ENCODE results near the gene CHKB.
"Not testable (repeated sequence)": the region's sequence is repeated elsewhere in the genome, so short reads cannot be mapped to it uniquely, and the experiment has no call there.

The CHKB gene

DNA sequence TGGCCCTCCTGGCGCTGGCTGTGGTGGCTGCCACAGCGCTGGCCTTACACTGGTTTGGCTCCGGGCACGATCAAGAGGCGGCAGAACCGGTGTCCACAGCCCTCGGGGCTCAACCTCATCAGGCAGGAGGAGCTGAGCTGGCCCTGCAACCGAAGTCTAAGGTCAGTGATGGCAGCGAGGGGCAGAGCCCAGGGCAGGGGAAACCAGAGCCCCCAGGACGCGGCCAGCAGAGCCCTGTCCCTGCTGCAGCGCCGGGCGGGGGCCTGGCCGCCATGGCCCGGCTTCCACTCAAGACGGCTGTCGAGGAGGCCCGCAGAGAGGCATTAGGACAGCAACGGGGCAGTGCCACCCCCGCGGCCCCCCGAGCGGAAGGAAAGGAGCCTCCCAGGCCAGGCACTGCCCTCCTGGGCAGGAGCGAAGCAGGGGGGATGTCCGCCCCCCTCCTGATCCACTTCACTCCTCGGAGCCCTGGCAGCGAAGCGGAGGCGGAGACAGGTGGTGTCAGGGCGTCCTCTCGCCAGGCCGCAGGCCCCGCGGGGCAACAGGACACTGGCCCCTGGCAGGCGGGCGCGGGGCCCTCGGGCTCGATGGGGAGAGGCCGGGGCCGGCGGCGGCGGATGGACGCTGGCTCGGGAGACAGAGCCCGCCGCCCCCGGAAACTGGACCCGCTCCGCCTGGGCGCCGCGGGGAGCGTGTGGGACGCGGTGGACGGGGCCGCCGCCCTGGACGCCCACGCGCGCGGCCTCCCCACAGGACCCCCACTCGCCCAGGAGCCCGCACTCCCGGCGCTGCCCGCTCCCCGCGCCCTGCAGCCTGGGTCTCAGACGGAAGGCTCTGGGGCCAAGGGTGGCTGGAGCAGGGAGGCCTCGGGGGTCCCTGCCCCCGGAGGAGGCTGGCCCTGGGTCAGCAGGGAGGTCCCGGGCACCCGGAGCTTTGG is 36.1 kb downstream of the CHKB start:
- no peak for DNase-seq

DNA sequence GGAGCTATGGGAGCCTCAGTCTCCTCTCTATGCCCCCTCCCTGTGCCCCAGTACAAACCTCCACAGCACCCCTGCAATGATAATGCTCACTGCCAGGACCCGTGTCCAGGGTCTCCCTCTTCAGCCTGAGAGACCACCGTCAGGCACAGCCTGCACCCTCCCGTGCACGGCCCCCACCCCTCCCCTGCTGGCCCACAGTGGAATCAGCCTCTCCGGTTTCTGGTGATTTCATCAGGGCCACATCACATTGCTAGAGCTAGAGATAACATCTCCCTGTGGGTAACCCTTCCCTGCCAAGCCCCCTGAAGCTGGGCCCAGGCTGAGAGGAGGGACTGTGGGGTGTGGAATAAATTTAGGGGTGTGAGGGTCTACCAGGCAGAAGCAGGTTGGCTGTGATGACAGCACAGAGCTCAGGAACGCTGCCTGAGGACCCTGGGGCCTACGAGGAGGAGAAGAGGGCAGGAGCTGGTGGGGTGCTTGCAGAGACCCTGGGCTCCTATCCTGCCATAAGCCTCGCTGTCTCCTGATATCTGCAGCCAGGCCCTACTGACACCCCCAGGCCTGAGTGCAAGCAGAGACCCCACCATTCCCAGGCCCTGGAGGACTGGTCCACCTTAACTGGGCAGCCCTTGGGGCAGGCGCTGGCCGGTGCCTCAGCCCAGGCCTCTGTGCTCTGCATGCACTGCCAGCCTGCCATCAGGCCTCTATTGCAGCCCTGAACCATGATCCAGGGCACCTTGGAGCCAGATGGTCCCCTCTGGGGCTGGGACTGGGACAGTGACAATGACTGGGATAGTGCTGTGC is 36.9 kb downstream of the CHKB start, which contains the start of gene KLHDC7B:
Gene KLHDC7B, plus strand, starts transcription at position 378 of the 804 bp plus-strand sequence. Its CDS starts 345 bp downstream, at position 723.
- DNase-seq = no peak

DNA sequence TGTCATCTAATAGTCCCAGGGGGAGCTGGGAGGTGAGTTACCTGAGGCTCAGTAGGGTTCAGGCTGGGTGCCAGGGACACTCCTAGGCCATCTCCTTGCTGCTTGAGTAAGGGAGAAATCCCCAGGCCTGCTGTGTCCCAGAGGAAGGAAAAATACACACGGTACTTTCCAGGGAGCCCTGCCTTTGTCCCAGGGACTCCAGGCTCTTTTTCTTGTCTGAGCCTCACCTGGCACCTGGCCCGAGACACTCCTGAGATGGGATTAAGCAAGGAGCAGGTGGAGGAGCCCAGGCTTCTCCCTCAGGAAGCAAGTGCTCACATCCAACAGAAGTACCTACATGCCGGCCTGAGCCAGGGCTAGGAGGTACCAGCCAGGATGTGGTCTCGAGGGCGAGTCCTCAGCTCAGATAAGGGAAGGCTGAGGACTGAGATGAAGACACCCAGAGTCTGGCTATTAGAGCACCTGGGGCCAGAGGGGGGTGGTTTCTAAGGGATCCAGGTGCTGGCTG is 37.8 kb downstream of the CHKB start:
- DNase-seq = no peak

DNA sequence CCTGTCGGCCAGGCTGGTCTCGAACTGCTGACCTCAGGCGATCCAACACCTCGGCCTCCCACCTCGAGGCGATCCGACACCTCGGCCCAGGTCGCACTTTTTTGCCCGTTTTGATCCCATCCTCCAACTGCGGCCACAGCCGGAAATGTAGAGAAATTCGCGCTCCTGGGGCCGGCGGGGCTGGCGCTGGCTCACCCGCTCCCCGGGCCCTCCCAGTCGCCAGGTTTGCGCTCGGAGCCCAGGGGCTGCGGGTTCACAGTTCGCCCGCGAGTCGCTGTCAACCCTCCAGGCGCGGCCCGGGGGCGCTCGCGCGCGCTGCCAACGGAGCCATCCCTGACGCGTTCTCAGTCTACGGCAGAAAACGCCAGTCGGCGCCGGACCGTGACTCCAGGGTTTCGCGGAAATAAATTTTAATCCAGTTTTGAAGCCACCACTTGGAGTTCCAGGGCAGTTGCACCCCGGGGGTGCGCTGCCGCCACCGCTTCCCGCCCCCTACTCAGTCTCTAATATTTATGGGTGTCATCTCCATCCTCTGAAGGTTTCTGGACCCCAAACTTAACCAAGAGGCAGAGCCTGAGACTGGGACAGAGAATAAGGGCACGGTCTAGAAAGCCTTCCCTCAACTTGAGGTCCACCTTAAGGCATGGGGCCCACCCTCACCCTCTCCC is 38.4 kb downstream of the CHKB start:
- peak; percentile 38 for DNase-seq

DNA sequence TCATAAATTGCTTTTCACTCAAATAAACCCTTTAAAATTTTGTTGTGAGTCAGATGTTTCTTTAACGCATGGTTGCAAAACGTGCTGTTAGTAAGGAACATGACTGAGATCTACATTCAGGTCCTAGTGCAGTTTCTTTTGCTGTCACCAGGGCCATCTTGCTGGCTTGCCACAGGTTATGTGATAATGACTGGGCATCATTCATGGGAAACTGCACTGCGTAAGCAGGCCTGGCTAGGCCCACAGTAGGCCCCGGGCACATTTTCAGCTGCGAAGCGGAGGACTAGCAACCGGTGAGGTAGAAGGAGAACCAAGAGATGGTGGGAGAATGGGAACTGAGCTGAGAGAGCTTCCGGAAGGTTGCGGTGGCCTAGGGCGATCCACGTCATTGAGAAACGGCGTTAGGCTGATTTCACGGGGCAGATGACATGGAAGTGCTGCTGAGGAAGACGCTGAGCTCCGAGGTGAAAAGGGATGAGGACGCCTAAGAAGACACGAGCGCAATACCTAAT is 40.2 kb downstream of the CHKB start:
- DNase-seq = no peak

DNA sequence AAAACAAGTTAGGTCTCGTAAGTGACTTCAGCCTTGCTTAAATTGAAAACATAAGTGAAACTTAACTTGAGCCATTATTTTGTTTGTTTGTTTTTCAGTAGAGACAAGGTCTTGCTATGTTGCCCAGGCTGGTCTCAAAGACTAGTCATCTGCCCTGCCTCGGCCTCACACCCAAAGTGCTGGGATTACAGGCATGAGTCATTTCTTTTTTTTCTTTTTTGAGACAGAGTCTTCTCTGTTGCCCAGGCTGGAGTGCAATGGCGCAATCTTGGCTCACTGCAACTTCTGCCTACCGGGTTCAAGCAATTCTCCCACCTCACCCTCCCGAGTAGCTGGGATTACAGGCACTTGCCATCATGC is 41.0 kb downstream of the CHKB start:
- DNase-seq = not testable (repeated sequence)

DNA sequence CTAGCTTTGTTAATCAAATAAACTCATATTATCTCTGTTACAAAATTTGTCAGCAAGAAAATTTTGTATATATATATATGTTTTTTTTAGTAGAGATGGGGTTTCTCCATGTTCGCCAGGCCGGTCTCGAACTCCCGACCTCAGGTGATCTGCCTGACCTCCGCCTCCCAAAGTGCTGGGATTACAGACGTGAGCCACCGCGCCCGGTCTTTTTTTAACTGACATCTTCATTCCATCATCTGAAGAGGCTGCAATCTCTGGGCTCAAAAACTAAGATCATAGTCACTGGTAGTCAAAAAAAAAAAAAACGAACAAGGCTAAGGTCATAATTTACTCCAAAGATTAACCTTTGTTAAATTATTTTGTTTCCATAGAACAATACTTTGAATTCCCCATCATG is 42.3 kb downstream of the CHKB start:
- DNase-seq = no peak

DNA sequence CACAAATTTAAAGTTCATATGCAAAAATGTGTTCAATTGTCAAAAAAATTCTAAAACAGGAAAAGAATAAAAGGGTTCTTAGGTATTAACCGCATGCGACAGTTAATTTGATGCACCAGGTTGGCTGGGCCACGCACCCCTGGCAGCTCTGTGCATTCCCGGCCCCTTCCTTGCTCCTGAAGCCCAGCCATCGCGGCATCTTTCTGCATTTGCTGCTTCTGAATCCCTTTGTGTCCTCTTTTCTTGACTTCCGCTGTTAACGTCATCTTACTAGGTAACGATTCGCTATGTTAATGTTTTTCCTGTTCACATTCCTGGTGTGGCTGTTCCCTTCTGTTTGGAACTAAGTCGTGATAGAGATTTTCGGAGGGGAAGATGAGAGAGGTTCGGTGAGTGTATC is 44.9 kb downstream of the CHKB start:
- no peak for DNase-seq

DNA sequence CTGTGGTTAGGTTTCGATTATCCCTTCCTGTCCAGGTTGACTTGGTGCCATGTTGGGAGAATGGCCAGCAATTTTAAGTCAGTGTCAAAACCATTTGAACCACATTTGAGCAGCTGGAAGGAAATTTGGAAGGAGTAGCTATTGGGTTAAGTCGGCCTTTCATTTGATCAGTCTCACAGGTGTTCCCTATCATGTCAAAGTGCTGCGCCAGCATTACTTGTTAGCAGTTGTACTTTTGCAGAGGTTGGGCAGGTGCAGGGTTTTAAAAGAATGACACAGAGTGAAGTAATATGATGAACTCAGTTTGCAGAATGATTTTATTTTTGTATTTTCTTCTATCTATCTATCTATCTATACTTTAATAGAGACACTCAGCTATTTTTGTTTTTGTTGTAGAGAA is 46.4 kb downstream of the CHKB start:
- DNase-seq = no peak

DNA sequence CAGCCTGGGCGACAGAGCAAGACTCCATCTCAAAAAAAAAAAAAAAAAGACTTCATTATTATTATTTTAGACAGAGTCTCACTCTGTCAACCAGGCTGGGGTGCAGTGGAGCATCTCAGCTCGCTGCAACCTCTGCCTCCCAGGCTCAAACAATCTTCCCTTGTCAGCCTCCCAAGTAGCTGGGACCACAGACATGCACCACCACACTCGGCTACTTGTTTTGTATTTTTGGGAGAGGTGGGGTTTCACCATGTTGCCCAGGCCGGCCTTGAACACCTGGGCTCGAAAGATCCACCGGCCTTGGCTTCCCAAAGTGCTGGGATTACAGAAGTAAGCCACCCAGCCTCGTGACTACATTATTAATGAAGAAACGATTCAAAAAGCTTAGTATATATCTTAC is 47.5 kb downstream of the CHKB start:
- DNase-seq = no peak

DNA sequence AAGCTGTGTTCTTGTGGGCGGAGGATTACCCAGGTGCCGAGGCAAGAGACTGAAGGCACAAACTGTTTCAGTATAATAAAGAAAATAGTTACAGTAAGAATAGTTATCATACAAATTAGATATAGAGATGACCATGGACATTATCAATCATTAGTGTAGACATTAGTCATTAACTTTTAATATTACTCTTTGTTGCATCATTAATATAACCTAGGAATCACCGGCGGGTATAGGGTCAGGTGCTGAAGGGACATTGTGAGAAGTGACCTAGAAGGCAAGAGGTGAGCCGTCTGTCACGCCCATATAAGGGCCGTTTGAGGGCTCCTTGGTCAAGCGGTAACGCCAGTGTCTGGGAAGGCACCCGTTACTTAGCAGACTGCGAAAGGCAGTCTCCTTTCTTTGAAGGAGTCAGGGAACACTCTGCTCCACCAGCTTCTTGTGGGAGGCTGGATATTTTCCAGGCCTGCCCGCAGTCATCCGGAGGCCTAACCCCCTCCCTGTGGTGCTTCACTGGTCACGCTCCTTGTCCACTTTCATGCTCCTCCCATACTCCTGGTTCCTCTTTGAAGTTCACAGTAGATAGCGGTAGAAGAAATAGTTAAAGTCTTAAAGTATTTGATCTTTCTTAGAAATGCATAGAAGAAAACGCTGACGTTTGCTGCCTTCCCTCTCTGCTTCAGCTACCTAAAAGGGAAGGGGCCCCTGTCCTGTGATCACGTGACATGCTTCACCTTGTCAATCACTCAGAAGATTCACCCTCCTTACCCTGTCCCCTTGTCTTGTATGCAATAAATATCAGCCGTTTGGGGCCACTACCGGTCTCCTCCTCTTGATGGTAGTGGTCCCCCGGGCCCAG is 48.6 kb downstream of the CHKB start:
- DNase-seq = not testable (repeated sequence)

DNA sequence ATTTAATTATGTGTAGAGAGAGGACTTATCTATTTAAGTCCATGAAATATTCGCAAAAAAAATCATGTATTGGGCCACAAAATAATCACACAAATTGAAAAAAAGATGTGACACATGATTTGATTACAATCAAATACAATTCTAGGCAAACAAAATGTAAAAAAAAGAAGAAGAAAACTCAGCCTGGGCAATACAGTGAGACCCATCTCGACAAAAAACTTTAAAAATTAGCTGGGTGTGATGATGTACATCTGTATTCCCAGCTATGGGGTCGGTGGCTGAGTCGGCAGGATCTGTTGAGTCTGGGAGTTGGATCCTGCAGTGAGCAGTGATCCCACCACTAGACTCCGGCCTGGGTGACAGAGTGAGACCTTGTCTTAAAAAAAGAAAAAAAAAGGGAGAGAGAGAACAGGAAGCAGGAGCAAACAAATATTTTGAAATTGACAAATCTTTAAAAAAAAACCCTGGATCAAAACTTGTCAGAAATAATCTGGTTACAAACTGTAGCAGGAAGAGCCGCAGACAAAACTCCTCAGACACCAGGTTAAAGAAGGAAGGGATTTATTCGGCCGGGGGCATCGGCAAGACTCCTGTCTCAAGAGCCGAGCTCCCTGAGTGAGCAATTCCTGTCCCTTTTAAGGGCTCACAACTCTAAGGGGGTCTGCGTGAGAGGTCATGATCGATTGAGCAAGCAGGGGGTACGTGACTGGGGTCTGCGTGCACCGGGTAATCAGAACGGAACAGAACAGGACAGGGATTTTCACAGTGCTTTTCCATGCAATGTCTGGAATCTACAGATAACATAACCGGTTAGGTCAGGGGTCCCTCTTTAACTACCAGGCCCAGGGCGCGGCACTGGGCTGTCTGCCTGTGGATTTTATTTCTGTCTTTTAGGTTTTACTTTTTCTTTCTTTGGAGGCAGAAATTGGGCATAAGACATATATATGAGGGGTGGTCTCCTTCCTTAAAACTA is 49.5 kb downstream of the CHKB start:
- no peak for DNase-seq

DNA sequence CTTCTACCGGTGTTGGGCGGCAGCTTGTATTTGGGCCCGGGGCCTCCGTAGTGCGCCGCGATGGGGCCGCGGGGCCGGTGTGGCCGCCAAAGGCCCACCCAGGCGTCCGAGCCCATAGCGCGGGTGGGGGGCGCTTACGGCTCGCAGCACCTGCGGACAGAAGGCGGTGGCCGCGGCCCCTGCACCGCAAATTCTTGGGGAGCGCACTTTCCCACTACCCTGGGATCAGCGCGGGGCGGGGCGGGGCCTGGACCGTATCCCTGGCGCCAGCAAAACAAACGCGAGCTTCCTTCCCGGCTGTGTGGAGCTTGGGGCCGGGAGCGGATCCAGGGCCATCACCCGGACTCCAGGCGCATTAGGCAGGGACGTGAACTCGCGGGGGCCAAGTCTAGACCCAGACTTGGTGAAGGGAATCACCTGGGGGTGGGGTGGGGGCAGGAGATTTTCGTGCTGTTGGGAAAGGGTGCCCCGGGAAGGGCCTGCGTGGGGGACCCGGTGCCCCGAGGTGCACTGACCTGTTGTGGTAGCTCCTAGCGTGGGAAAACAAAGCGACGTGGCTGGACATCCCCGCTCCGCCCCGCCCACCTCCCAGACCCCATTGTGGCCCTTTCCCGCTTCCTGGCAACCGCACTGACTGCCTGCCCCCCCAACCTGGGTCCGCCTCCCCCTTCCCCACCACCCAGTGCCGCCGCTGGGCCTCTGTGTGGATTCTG is 50.5 kb downstream of the CHKB start:
- peak; percentile 15 for DNase-seq

DNA sequence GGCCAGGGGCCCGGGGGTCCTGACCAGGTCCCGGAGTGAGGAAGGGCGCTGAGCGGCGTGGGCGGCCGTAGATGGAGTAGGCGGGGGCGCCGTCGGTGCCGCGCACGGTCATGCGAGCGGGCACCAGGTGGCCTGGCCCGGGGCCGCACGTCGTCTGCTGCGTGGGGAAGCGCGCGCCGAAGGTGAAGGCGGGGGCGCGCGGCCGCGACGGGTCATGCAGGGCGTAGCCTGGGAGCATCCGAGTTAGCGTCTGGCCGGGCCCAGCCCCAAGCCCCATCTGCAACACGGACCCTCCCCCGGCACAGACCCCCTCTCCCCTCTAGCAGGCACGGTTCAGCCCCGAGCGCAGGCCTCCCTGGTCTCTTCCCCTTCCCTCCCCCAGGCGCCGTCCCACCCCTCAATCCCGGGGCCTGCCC is 51.1 kb downstream of the CHKB start:
- no peak for DNase-seq

DNA sequence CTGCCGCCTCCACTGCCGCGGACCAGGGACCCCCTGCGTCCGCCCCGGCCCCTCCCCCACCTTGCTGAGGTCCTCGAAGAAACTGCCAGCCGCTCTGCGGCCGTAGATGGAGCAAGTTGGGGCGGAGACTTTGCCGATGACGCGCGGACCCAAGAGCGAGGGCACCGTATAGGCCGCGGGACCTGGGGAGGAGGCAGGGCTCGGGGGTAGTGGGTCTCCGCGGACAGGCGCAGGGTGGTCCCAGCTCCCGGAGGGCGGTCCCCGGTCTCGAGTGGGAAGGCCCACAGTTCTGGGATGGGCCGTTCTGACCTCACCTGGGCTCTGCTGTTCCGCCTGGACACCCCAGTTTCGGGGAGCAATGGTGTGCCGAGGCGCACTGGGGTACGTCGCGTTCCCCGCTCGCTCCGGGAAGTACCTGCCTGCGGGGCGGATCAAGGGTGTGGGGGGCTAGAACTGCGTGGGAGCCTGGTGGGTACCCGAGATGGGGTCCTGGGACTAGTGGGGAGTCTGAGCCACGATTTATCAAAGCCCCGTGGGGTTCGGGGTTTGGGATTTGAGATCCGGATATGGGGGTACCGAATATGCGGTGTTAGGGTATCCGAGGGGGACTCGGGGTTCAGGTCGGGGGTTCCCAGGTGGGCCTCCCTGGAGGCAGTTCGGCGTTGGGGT is 51.6 kb downstream of the CHKB start:
- DNase-seq = peak; percentile 26

DNA sequence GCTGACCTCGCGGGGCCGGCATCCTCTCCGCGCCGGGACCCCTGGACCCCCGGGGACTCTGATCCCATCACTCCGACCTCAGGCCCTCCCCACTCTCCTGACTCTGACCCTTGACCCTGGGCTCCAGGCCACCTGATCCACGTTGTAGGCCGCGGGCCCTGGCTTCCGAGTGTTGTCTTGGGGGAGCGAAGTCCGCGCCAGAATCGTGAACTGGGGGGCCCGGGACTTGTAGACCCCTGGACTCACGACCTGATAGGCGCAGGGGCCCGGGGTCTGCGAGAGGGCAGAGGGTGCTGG is 52.1 kb downstream of the CHKB start:
- DNase-seq = no peak

DNA sequence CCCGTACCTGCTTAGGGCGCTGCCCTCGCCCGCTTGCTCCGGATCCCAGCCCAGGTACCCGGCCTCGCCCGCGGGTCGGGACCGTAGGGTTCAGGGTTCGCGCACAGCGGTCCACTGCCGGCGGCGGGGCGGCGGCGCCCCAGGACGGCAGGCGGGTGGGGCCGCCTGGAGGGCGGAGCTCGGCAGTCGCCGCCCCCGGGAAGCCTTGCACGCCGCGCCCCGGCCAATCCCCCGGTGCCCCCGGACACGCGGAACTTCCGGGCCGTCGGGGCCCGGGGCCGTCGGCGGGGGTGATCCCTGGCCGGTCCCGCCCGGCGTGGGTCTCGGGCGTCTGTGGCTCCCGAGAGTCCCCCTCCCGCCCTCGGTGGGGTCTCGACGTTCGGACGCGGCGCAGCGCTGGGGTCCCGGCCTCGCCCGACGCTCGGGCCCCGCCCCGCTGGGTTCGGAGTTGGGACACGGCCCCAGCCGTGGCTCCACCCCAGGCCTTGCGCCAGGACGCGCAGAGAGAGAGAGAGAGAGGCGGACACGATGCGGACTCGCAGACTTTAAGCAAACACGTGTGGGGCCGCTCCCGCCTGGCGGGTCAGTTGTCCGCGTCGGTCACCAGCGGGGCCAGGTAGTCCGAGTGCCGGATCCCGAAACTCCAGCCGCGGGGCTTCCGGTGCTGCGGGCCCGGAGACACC is 52.6 kb downstream of the CHKB start, which contains the start of gene TYMP:
Gene TYMP, minus strand, starts transcription at position 116 of the 683 bp plus-strand sequence. CDS start 303 bp downstream, outside the sequence.
- DNase-seq = no peak

DNA sequence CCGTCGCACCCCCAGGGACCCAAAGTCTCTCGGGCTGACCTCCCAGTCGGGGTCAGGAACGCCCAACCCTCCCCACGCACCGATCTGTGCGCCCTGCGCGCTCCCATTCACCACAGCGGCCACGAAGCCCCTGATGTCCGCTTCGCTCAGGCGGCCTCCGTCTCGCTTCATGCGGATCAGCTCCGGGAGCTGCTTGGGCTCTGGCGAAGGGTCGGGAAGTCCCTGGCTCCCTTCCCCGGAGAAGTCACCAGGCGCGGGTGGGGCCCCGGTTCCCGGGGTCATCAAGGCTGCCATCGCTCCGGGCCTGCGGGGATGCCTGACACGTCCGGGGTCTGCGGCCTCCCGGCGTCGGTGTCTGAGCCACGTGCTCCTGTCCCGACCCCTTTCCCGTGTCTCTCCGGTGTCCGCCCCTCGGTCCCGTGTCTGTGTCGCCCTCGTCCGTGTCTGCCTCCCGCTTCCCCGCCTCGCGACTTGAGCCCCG is 53.2 kb downstream of the CHKB start:
- DNase-seq = no peak

All from NCI-H510A treated with DMSO at 0.1 percent for 48 hours (cell line).